ENCODE results near the gene IGHMBP2. TPM values are rescaled to one million over a fixed set of nuclear protein-coding genes. Genes with fewer than 3 reads are reported as not detected.
"Not testable (repeated sequence)": the region's sequence is repeated elsewhere in the genome, so short reads cannot be mapped to it uniquely, and the experiment has no call there.

Gene IGHMBP2
- total RNA-seq, 4 donors from 2014 or later, result 18.6 to 33.3 (median 30.5) TPM

- TF ChIP-seq CTCF (IDR thresholded peaks at IDR 0.05) (no peak), POLR2A (IDR thresholded peaks at IDR 0.05) (no peak)
- intact Hi-C loops (cut with DNase I; ENCODE audit: low total_unique reads), result no loop called here
- no peak for DNase-seq (ENCODE audit: low spot score in 2 of 2)
- no peak overlapping the region for H3K4me3 ChIP-seq (ENCODE audit: low read depth, poor library complexity, severe bottlenecking)
- WGBS, 2 donors, result 93 to 100% methylated on average over 2 of the region's 2 CpGs
These were observed 22.4 kb upstream of the IGHMBP2 start for GRCh38 chr11:68881320-68881719.

- no peak overlapping the region for H3K4me3 ChIP-seq (ENCODE audit: low read depth, poor library complexity, severe bottlenecking)
- TF ChIP-seq POLR2A (IDR thresholded peaks at IDR 0.05) (no peak), CTCF (IDR thresholded peaks at IDR 0.05) (no peak)
- DNase-seq (ENCODE audit: low spot score in 2 of 2), result no peak
- intact Hi-C loops (cut with DNase I; ENCODE audit: low total_unique reads), result no loop called here
- WGBS, 2 donors, result 89 to 99% methylated on average over 13 of the region's 13 CpGs
These were observed 21.3 kb upstream of the IGHMBP2 start for GRCh38 chr11:68882391-68882790.

- DNase-seq (ENCODE audit: low spot score in 2 of 2); H3K4me3 ChIP-seq (ENCODE audit: low read depth, poor library complexity, severe bottlenecking); intact Hi-C loops (cut with DNase I; ENCODE audit: low total_unique reads): not testable (repeated sequence)
- WGBS, 2 donors, result 94 to 95% methylated on average over 15 of the region's 15 CpGs
These were observed 18.9 kb upstream of the IGHMBP2 start for GRCh38 chr11:68884827-68885226.

GRCh38 chr11:68889948-68890446 is 13.7 kb upstream of the IGHMBP2 start:
- 37 to 43% methylated on average over 18 of the region's 18 CpGs for WGBS, 2 donors
- H3K4me3 ChIP-seq (ENCODE audit: low read depth, poor library complexity, severe bottlenecking), result no peak overlapping the region
- peak in 1 of 2 donors; percentile 91 for DNase-seq (ENCODE audit: low spot score in 2 of 2)
- TF ChIP-seq CTCF (IDR thresholded peaks at IDR 0.05), result no peak
- no peak for TF ChIP-seq POLR2A (IDR thresholded peaks at IDR 0.05)
- intact Hi-C loops (cut with DNase I; ENCODE audit: low total_unique reads), result no loop called here

GRCh38 chr11:68890490-68891231 is 13.0 kb upstream of the IGHMBP2 start:
- intact Hi-C loops (cut with DNase I; ENCODE audit: low total_unique reads), result no loop called here
- 33 to 35% methylated on average over 16 to 17 of the region's 17 CpGs for WGBS, 2 donors
- DNase-seq (ENCODE audit: low spot score in 2 of 2), result peak; percentile 84 to 97
- no peak overlapping the region for H3K4me3 ChIP-seq (ENCODE audit: low read depth, poor library complexity, severe bottlenecking)
- TF ChIP-seq POLR2A (IDR thresholded peaks at IDR 0.05) (no peak), CTCF (IDR thresholded peaks at IDR 0.05) (no peak)

- intact Hi-C loops (cut with DNase I; ENCODE audit: low total_unique reads), result no loop called here
- 53 to 57% methylated on average over 13 to 17 of the region's 17 CpGs for WGBS, 2 donors
- no peak for DNase-seq (ENCODE audit: low spot score in 2 of 2)
- H3K4me3 ChIP-seq (ENCODE audit: low read depth, poor library complexity, severe bottlenecking), result no peak overlapping the region
- TF ChIP-seq POLR2A (IDR thresholded peaks at IDR 0.05) (no peak), CTCF (IDR thresholded peaks at IDR 0.05) (no peak)
These were observed 12.2 kb upstream of the IGHMBP2 start for GRCh38 chr11:68891351-68891948.
